HG03439 (cell line): Measurements from ENCODE around the gene FBL.

Source experiments
- ATAC-seq: cut with Tn5 transposase; IDR thresholded peaks from one replicate; pipeline ENCODE4 v1.9.1; 2021; ENCODE audit warnings: mild to moderate bottlenecking, moderate library complexity; ENCODE audit not compliant: unreplicated experiment

The FBL gene

GRCh38 chr19:39796000-39796498 lies 50.1 kb downstream of the FBL start:
- ATAC-seq = no peak

- ATAC-seq = no peak
Measured at GRCh38 chr19:39795001-39795400, 51.2 kb downstream of the FBL start.

GRCh38 chr19:39792999-39793546 lies 53.1 kb downstream of the FBL start:
- peak; percentile 75 for ATAC-seq

- ATAC-seq = no peak
Measured at GRCh38 chr19:39788244-39788643, 57.9 kb downstream of the FBL start.
